Bronchial epithelial cell (primary cell): Measurements from ENCODE around the gene ACBD6. TPM values are rescaled to one million over a fixed set of nuclear protein-coding genes. Genes with fewer than 3 reads are reported as not detected.

Experiments used
- DNase-seq: peaks from one replicate; pipeline ENCODE4 v3.0.0-alpha.2; 2010; ENCODE audit warnings: low read depth
- FAIRE-seq: peaks from 2 replicates; lab custom pipeline; 2011; peaks lifted over from hg19 to GRCh38; lab: Jason Lieb, UNC
- H3K27me3 ChIP-seq: 2 replicates; pipeline ENCODE4 v1.5.1; 2011; ENCODE audit warnings: low read length; ENCODE audit not compliant: control insufficient read depth, insufficient read depth
- H3K36me3 ChIP-seq: 2 replicates; pipeline ENCODE4 v1.5.1; 2011; ENCODE audit warnings: low read length; ENCODE audit not compliant: control insufficient read depth, insufficient read depth
- H3K4me3 ChIP-seq: 2 replicates; pipeline ENCODE4 v1.5.1; 2011; ENCODE audit warnings: mild to moderate bottlenecking, low read depth, low read length, control low read depth
- total RNA-seq: library from RNA; depleted of rRNA; stranded (reverse); fragments of >200 nt; gene quantifications from 2 replicates; pipeline ENCODE4 v1.2.1, GENCODE V29; 2014
- TF ChIP-seq, protein P1 (sequence below): IDR thresholded peaks from 2 replicates; pipeline ENCODE4 v1.5.1; 2011; ENCODE audit warnings: mild to moderate bottlenecking, moderate library complexity, low read length, control low read depth, inconsistent platforms; ENCODE audit not compliant: insufficient read depth, severe bottlenecking

ACBD6 gene
- total RNA-seq, 1 donor from 2014 or later, result 118 TPM

DNA sequence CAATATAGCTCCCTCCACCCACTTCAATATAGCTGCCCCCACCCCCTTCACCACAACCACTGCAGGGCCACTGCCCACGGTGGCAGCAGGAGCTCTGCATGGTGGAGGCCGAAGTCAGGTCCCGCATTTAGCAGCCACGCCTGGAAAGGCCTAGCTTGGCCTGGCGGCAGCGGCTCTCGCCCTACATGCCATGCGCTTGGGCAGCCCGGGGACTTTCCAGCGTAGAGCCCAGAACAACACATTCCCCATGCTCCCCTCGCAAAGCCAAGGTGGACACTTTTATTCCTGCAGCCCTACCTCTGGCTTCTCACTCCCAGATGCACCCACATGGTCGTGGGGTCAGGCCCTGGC is 235.2 kb downstream of the ACBD6 start:
- Histone ChIP-seq H3K36me3 (no peaks in the 10 kb centered on the region), H3K27me3 (peaks cover 3% of the 10 kb centered on the region), H3K4me3 (no peak overlapping the region)
- no peak for FAIRE-seq
- TF ChIP-seq, protein P1, sequence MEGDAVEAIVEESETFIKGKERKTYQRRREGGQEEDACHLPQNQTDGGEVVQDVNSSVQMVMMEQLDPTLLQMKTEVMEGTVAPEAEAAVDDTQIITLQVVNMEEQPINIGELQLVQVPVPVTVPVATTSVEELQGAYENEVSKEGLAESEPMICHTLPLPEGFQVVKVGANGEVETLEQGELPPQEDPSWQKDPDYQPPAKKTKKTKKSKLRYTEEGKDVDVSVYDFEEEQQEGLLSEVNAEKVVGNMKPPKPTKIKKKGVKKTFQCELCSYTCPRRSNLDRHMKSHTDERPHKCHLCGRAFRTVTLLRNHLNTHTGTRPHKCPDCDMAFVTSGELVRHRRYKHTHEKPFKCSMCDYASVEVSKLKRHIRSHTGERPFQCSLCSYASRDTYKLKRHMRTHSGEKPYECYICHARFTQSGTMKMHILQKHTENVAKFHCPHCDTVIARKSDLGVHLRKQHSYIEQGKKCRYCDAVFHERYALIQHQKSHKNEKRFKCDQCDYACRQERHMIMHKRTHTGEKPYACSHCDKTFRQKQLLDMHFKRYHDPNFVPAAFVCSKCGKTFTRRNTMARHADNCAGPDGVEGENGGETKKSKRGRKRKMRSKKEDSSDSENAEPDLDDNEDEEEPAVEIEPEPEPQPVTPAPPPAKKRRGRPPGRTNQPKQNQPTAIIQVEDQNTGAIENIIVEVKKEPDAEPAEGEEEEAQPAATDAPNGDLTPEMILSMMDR, result no peak
- DNase-seq, result no peak

GRCh38 chr1:180266275-180267210 is 235.8 kb downstream of the ACBD6 start:
- no peak for FAIRE-seq
- no peak for DNase-seq
- TF ChIP-seq, protein P1, result no peak
- Histone ChIP-seq H3K4me3 (no peak overlapping the region), H3K36me3 (no peaks in the 10 kb centered on the region), H3K27me3 (peaks cover 3% of the 10 kb centered on the region)

DNA sequence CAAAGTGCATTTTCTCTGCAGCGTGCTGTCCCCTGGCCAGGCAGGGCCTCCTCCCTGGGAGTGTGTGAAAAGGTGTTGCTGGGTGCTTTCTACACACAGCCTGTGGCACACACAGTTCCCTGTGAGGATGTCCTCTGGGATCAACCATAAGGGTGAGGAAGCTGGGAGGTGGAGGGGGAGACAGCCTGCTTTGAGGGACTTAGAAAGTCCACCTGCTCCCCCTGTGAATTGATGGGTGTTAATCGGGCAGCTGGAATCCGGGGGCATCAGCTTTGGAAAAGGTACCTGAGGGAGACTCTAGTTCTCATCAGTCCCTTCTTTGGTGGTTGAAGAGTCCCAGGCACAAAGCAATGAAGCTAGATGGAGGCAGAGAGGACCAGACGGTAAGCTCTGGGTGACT is 236.5 kb downstream of the ACBD6 start:
- TF ChIP-seq, protein P1, result no peak
- DNase-seq, result no peak
- H3K36me3 ChIP-seq, result no peaks in the 10 kb centered on the region
- no peak overlapping the region for H3K4me3 ChIP-seq
- peaks cover 3% of the 10 kb centered on the region for H3K27me3 ChIP-seq
- peak; percentile 23 for FAIRE-seq

DNA sequence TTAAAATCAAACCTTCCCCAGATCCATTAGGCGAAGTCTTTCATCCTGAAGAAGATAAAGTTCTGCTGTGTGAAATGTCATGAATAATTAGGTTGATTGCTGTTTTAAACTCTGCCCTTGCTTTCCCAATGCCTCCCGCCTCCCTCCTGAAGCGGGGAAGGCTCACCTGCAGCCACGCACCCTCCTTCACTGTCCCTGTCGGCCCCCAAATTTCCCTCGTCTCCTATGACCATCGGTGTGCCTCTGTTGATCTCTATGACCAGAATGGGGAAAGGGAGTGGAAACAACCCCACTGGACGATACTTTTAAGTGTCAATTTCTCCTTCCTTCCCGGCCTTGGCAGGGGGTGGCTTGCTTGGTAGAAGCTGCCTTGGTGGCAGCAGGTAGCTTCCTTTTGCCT is 237.2 kb downstream of the ACBD6 start:
- no peak for DNase-seq
- no peak overlapping the region for H3K4me3 ChIP-seq
- no peaks in the 10 kb centered on the region for H3K36me3 ChIP-seq
- TF ChIP-seq, protein P1, result no peak
- no peak for FAIRE-seq
- H3K27me3 ChIP-seq, result peaks cover 3% of the 10 kb centered on the region

DNA sequence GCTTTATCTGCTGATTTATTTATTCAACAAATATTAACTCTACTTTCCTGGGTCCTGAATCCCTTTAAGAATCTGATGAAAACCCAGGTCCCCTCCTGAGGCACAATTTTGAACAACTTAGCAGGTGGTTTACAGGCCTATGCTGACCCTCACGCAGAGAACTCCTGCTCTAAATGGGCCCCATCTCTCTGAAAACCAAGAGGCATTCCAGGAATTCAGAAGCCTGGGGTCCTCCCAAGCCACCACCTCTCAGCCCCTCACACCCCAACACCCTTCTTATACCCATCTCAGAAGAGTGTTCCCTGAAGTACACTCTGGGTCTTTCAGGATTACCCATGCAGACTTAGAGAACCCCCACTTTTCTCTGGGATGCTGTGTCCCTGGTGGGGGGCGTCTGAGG is 237.8 kb downstream of the ACBD6 start:
- H3K36me3 ChIP-seq, result no peaks in the 10 kb centered on the region

More for the DNA sequence above, 237.8 kb downstream of the ACBD6 start:
- FAIRE-seq (no peak), DNase-seq (no peak)
- Histone ChIP-seq H3K4me3 (no peak overlapping the region), H3K27me3 (peaks cover 3% of the 10 kb centered on the region)
- TF ChIP-seq, protein P1, result no peak
